ENCODE data around the gene SDHC. TPM values are rescaled to one million over a fixed set of nuclear protein-coding genes. Genes with fewer than 3 reads are reported as not detected.
"Not testable (repeated sequence)": the region's sequence is repeated elsewhere in the genome, so short reads cannot be mapped to it uniquely, and the experiment has no call there.

SDHC gene
- total RNA-seq, 4 donors from 2014 or later, result 22.9 to 66.3 (median 49.3) TPM

GRCh38 chr1:161393151-161393550 is 79.0 kb downstream of the SDHC start:
- TF ChIP-seq CTCF (IDR thresholded peaks at IDR 0.05), result no peak
- ATAC-seq (ENCODE audit: low FRiP score) (no peak), DNase-seq (ENCODE audit: low spot score) (no peak)

GRCh38 chr1:161397038-161397437 is 82.9 kb downstream of the SDHC start:
- not testable (repeated sequence) for DNase-seq (ENCODE audit: low spot score); ATAC-seq (ENCODE audit: low FRiP score)

GRCh38 chr1:161398900-161399256 is 84.7 kb downstream of the SDHC start:
- ATAC-seq (ENCODE audit: low FRiP score), result peak; percentile 3

GRCh38 chr1:161399257-161399998 is 85.2 kb downstream of the SDHC start:
- no peak for TF ChIP-seq CTCF (IDR thresholded peaks at IDR 0.05)
- ATAC-seq (ENCODE audit: low FRiP score) (peak; percentile 87), DNase-seq (ENCODE audit: low spot score) (peak; percentile 96)

More at GRCh38 chr1:161398900-161399256, 84.7 kb downstream of the SDHC start:
- DNase-seq (ENCODE audit: low spot score), result no peak
- TF ChIP-seq CTCF (IDR thresholded peaks at IDR 0.05), result no peak

GRCh38 chr1:161402446-161402845 is 88.3 kb downstream of the SDHC start:
- TF ChIP-seq CTCF (IDR thresholded peaks at IDR 0.05), result no peak
- no peak for DNase-seq (ENCODE audit: low spot score)
- ATAC-seq (ENCODE audit: low FRiP score), result no peak

- DNase-seq (ENCODE audit: low spot score) (no peak), ATAC-seq (ENCODE audit: low FRiP score) (no peak)
- TF ChIP-seq CTCF (IDR thresholded peaks at IDR 0.05), result no peak
Measured at GRCh38 chr1:161404051-161404597, 89.9 kb downstream of the SDHC start.

- DNase-seq (ENCODE audit: low spot score); ATAC-seq (ENCODE audit: low FRiP score): not testable (repeated sequence)
Measured at GRCh38 chr1:161406551-161406950, 92.4 kb downstream of the SDHC start.

- no peak for TF ChIP-seq CTCF (IDR thresholded peaks at IDR 0.05)
- no peak for ATAC-seq (ENCODE audit: low FRiP score)
- DNase-seq (ENCODE audit: low spot score), result no peak
Measured at GRCh38 chr1:161407451-161407985, 93.3 kb downstream of the SDHC start.
